ENCODE results near the gene PLXNA1.

Gene PLXNA1

GRCh38 chr3:126954141-126954842, 28.6 kb upstream of the PLXNA1 start:
- no peak for DNase-seq

GRCh38 chr3:126955004-126955790, 27.7 kb upstream of the PLXNA1 start:
- DNase-seq, result no peak

GRCh38 chr3:126956361-126956760, 26.6 kb upstream of the PLXNA1 start:
- no peak for DNase-seq

GRCh38 chr3:126956866-126957650, 25.9 kb upstream of the PLXNA1 start:
- DNase-seq, result no peak

GRCh38 chr3:126957776-126958637, 24.9 kb upstream of the PLXNA1 start:
- no peak for DNase-seq

- DNase-seq, result no peak
Measured at GRCh38 chr3:126958638-126959085, 24.3 kb upstream of the PLXNA1 start.

GRCh38 chr3:126959136-126959920, 23.6 kb upstream of the PLXNA1 start:
- DNase-seq, result no peak

- DNase-seq, result no peak
Measured at GRCh38 chr3:126959921-126960603, 22.9 kb upstream of the PLXNA1 start.

- no peak for DNase-seq
Measured at GRCh38 chr3:126960604-126960995, 22.3 kb upstream of the PLXNA1 start.

- DNase-seq, result no peak
Measured at GRCh38 chr3:126961191-126961790, 21.6 kb upstream of the PLXNA1 start.

- no peak for DNase-seq
Measured at GRCh38 chr3:126961791-126962461, 21.0 kb upstream of the PLXNA1 start.

GRCh38 chr3:126962756-126963155, 20.2 kb upstream of the PLXNA1 start:
- no peak for DNase-seq

GRCh38 chr3:126963261-126964190, 19.4 kb upstream of the PLXNA1 start:
- no peak for DNase-seq

- DNase-seq, result no peak
Measured at GRCh38 chr3:126964261-126964660, 18.7 kb upstream of the PLXNA1 start.

- no peak for DNase-seq
Measured at GRCh38 chr3:126964950-126965349, 18.0 kb upstream of the PLXNA1 start.

- DNase-seq, result no peak
Measured at GRCh38 chr3:126965526-126966080, 17.3 kb upstream of the PLXNA1 start.

GRCh38 chr3:126967386-126967785, 15.5 kb upstream of the PLXNA1 start:
- DNase-seq, result no peak
